Neural progenitor cell (in vitro differentiated cells): ENCODE data around the gene EIF6. TPM values are rescaled to one million over a fixed set of nuclear protein-coding genes. Genes with fewer than 3 reads are reported as not detected.

Experiments
- DNase-seq: peaks from one replicate; pipeline ENCODE4 v3.0.0-alpha.2; 2016; ENCODE audit warnings: low spot score
- H2AFZ ChIP-seq: fragments of 200-600 bp; sonication (generic); replicated peaks from 2 replicates; pipeline ENCODE4 v1.6.1; 2016; ENCODE audit warnings: antibody characterized with exemption
- H3F3A ChIP-seq: fragments of 200-600 bp; sonication (generic); 2 replicates; pipeline ENCODE4 v1.6.1; 2016; ENCODE audit warnings: antibody characterized with exemption, low read depth
- H3K27ac ChIP-seq: fragments of 200-600 bp; sonication (generic); 2 replicates; pipeline ENCODE4 v1.5.1; 2016; ENCODE audit warnings: mild to moderate bottlenecking
- H3K27me3 ChIP-seq: fragments of 200-600 bp; sonication (generic); 2 replicates; pipeline ENCODE4 v1.6.1; 2016; ENCODE audit warnings: mild to moderate bottlenecking, moderate library complexity
- H3K36me3 ChIP-seq: fragments of 200-600 bp; sonication (generic); 2 replicates; pipeline ENCODE4 v1.5.1; 2016
- H3K4me1 ChIP-seq: fragments of 200-600 bp; sonication (generic); 2 replicates; pipeline ENCODE4 v1.6.1; 2016; ENCODE audit warnings: mixed run types
- H3K4me2 ChIP-seq: fragments of 200-600 bp; sonication (generic); 2 replicates; pipeline ENCODE4 v1.6.1; 2016
- H3K4me3 ChIP-seq: fragments of 200-600 bp; sonication (generic); 2 replicates; pipeline ENCODE4 v1.5.1; 2016
- H3K79me2 ChIP-seq: fragments of 200-600 bp; sonication (generic); 2 replicates; pipeline ENCODE4 v1.6.1; 2016; ENCODE audit warnings: low read depth
- H3K9ac ChIP-seq: fragments of 200-600 bp; sonication (generic); 2 replicates; pipeline ENCODE4 v1.6.1; 2016
- H3K9me3 ChIP-seq: fragments of 200-600 bp; sonication (generic); 2 replicates; pipeline ENCODE4 v1.5.1; 2016; ENCODE audit warnings: low read depth
- H4K20me1 ChIP-seq: fragments of 200-600 bp; sonication (generic); 2 replicates; pipeline ENCODE4 v1.6.1; 2016; ENCODE audit warnings: low read depth
- H3K27ac Mint-ChIP-seq: 3 replicates; pipeline ENCODE4 v1.8.0; 2021; ENCODE audit warnings: mixed read lengths
- H3K27me3 Mint-ChIP-seq: 2 replicates; pipeline ENCODE4 v1.8.0; 2022; ENCODE audit warnings: low read depth, mild to moderate bottlenecking, inconsistent platforms, moderate library complexity, mixed read lengths; ENCODE audit not compliant: insufficient read depth
- H3K36me3 Mint-ChIP-seq: 3 replicates; pipeline ENCODE4 v1.8.0; 2021; ENCODE audit warnings: mixed read lengths
- H3K4me1 Mint-ChIP-seq: 3 replicates; pipeline ENCODE4 v1.8.0; 2021; ENCODE audit warnings: mixed read lengths
- H3K4me3 Mint-ChIP-seq: 3 replicates; pipeline ENCODE4 v1.8.0; 2021; ENCODE audit warnings: mild to moderate bottlenecking, moderate library complexity, mixed read lengths
- H3K9me3 Mint-ChIP-seq: 3 replicates; pipeline ENCODE4 v1.8.0; 2020; ENCODE audit warnings: mixed read lengths
- EZH2 ChIP-seq: fragments of 200-600 bp; sonication (generic); IDR thresholded peaks from 2 replicates; pipeline ENCODE4 v1.6.1; 2017; ENCODE audit warnings: antibody characterized with exemption, mild to moderate bottlenecking, moderate library complexity
- EZH2phosphoT487 ChIP-seq: fragments of 200-600 bp; sonication (generic); IDR thresholded peaks from 2 replicates; pipeline ENCODE4 v1.6.1; 2017; ENCODE audit warnings: antibody characterized with exemption
- total RNA-seq: library from RNA; depleted of rRNA; stranded (reverse); fragments of >200 nt; gene quantifications from 2 replicates; pipeline ENCODE4 v1.2.3, GENCODE V29; 2015; ENCODE audit warnings: low replicate concordance
- TF ChIP-seq, protein P1 (sequence below): fragments of 200-600 bp; sonication (generic); IDR thresholded peaks from 2 replicates; pipeline ENCODE4 v1.5.1; 2017; ENCODE audit warnings: antibody characterized with exemption, mild to moderate bottlenecking

EIF6 gene
- total RNA-seq, 1 donor from 2014 or later, result 47.5 TPM

DNA sequence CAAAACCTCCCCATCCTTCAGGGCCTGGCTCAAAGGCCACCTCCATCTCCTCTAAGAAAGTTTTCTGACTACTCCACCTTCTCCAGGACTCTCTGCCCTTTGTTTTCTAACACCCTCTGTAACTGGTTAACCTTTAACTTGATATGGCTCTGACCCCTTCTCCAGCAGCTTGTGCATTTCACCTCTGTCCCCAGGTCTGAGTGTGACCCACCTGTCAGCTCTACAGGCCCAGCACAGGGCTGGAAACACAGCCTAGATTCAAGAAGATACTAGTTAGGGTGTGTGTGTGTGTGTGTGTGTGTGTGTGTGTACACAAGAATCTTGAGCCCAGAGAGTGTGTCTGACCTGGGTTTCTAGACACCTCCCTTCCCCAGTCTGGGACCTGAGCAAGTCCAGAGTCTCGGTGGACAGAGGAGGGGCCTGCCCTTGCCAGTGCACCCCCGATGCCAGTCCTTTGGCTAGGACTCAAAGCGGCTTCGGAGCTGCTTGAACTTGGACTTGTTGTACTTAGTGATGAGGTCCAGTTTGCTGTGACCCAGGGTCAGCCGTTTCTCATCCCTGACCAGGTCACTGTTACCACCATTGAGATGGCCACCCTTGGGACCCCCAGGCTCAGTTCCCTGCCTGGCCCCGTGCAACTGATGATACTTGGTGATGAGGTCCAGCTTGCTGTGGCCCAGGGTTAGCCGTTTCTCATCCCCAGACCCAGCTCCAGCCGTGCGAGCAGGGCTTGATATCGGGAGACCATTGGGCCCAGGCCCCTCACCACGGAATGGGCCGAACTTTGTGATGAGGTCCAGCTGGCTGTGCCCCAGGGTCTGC is 1.7 kb upstream of the EIF6 start:
- Histone ChIP-seq H3K4me3 (no peak overlapping the region), H3K27me3 (no peaks in the 10 kb centered on the region), H3K4me1 (peaks cover 6% of the 10 kb centered on the region), H3K79me2 (peaks cover 31% of the 10 kb centered on the region), H2AFZ (no peak overlapping the region), H4K20me1 (peaks cover 12% of the 10 kb centered on the region), H3K36me3 (no peaks in the 10 kb centered on the region), H3K9ac (no peak overlapping the region), H3K9me3 (no peaks in the 10 kb centered on the region), H3K27ac (no peak overlapping the region), H3K4me2 (no peak overlapping the region), H3F3A (no peaks in the 10 kb centered on the region)
- Mint-ChIP-seq H3K36me3 (peaks cover 6% of the 10 kb centered on the region), H3K4me1 (peaks cover 24% of the 10 kb centered on the region), H3K27ac (no peak overlapping the region), H3K27me3 (peaks cover 9% of the 10 kb centered on the region), H3K9me3 (no peaks in the 10 kb centered on the region), H3K4me3 (peak overlapping the region; percentile 89)
- TF ChIP-seq EZH2, result no peak
- TF ChIP-seq, protein P1, sequence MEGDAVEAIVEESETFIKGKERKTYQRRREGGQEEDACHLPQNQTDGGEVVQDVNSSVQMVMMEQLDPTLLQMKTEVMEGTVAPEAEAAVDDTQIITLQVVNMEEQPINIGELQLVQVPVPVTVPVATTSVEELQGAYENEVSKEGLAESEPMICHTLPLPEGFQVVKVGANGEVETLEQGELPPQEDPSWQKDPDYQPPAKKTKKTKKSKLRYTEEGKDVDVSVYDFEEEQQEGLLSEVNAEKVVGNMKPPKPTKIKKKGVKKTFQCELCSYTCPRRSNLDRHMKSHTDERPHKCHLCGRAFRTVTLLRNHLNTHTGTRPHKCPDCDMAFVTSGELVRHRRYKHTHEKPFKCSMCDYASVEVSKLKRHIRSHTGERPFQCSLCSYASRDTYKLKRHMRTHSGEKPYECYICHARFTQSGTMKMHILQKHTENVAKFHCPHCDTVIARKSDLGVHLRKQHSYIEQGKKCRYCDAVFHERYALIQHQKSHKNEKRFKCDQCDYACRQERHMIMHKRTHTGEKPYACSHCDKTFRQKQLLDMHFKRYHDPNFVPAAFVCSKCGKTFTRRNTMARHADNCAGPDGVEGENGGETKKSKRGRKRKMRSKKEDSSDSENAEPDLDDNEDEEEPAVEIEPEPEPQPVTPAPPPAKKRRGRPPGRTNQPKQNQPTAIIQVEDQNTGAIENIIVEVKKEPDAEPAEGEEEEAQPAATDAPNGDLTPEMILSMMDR, result no peak
- TF ChIP-seq EZH2phosphoT487, result no peak
- DNase-seq, result no peak

DNA sequence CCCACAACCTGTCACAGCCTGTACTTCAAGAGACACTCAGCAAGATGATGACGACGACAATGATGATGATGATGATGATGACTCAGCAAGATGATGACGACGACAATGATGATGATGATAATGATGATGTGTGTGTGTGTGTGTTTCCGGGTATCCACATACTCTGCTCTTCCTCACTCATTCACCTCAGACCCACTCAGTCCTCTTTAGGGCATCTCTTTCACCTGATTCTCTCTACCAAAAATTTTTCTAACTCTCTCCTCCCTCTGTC is 1.2 kb upstream of the EIF6 start:
- Histone ChIP-seq H3K4me2 (peak overlapping the region; percentile 98), H4K20me1 (peaks cover 12% of the 10 kb centered on the region)

DNA sequence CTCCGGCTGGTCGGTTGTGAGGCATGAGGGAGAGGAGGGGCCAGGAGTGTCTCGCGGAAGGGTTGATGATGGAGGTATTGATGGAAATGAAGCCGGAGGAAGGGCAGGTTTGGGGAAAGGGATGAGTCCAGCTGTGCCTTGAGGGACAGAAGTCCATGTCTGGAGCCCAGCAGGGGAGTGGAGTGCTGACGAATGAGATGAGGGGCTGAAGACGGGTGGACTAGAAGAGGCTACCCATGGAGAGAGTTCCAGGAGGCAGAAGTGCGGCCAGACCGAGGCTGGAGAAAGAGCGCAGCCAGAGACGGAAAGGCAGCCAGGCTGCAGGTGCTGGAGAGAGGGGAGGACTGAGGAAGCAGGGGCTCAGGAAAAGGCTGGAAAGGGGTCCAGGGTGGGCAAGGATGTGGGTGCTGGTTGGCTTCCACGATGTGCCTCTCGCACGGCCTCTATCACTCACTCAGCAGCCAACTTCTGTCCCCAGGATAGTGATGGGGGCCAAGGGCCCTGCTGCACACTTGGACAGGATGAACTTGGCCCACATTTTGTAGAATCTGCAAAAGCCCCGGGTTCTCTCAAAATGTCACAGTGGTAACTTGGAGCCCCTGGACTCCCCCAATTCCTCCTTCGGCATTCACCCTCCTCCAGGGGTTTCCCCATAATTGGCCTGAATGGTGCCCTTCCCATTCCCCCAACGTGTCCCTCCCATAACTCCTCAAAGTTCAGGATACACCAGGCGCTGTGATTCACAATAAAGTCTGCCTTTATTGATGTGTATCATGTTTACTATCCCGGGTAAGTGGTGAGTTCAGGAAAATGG is 627 bp upstream of the EIF6 start:
- no peak for DNase-seq
- Histone ChIP-seq H3K4me3 (peak overlapping the region; percentile 83), H3K27me3 (no peaks in the 10 kb centered on the region), H3K27ac (no peak overlapping the region), H3K9ac (peak overlapping the region; percentile 44), H3K4me1 (peaks cover 6% of the 10 kb centered on the region), H3K79me2 (peaks cover 32% of the 10 kb centered on the region), H3K4me2 (peak overlapping the region; percentile 98), H3K9me3 (no peaks in the 10 kb centered on the region), H4K20me1 (peaks cover 12% of the 10 kb centered on the region), H3K36me3 (no peaks in the 10 kb centered on the region), H3F3A (peaks cover under 1% of the 10 kb centered on the region), H2AFZ (peak overlapping the region; percentile 98)
- peak overlapping the region; percentile 89 for H3K4me3 Mint-ChIP-seq
- no peak for TF ChIP-seq EZH2
- TF ChIP-seq, protein P1, result no peak
- no peak for TF ChIP-seq EZH2phosphoT487
- H3K36me3 Mint-ChIP-seq, result peaks cover 7% of the 10 kb centered on the region
- no peaks in the 10 kb centered on the region for H3K9me3 Mint-ChIP-seq
- peaks cover 6% of the 10 kb centered on the region for H3K27me3 Mint-ChIP-seq
- H3K27ac Mint-ChIP-seq, result peak overlapping the region; percentile 68
- H3K4me1 Mint-ChIP-seq, result peaks cover 24% of the 10 kb centered on the region

More for the DNA sequence above, 1.2 kb upstream of the EIF6 start:
- peaks cover 24% of the 10 kb centered on the region for H3K4me1 Mint-ChIP-seq
- Histone ChIP-seq H3K4me1 (peaks cover 6% of the 10 kb centered on the region), H3F3A (no peaks in the 10 kb centered on the region), H3K4me3 (no peak overlapping the region), H3K36me3 (no peaks in the 10 kb centered on the region), H3K27ac (no peak overlapping the region), H3K9ac (no peak overlapping the region), H3K9me3 (no peaks in the 10 kb centered on the region), H3K27me3 (no peaks in the 10 kb centered on the region), H3K79me2 (peaks cover 32% of the 10 kb centered on the region), H2AFZ (no peak overlapping the region)
- H3K9me3 Mint-ChIP-seq, result no peaks in the 10 kb centered on the region
- H3K27ac Mint-ChIP-seq, result no peak overlapping the region
- no peak for DNase-seq
- peaks cover 6% of the 10 kb centered on the region for H3K36me3 Mint-ChIP-seq
- no peak for TF ChIP-seq EZH2phosphoT487
- TF ChIP-seq, protein P1, result no peak
- TF ChIP-seq EZH2, result no peak
- H3K27me3 Mint-ChIP-seq, result peaks cover 9% of the 10 kb centered on the region
- peak overlapping the region; percentile 89 for H3K4me3 Mint-ChIP-seq
